NCI-H187 treated with DMSO at 0.1 percent for 48 hours (cell line): ENCODE data around the gene AHNAK2.

ENCODE experiments used
- DNase-seq: peaks from one replicate; lab custom pipeline; 2025; lab: John Stamatoyannopoulos, UW

The AHNAK2 gene

GRCh38 chr14:105011312-105011990 lies 33.3 kb upstream of the AHNAK2 start:
- no peak for DNase-seq

DNA sequence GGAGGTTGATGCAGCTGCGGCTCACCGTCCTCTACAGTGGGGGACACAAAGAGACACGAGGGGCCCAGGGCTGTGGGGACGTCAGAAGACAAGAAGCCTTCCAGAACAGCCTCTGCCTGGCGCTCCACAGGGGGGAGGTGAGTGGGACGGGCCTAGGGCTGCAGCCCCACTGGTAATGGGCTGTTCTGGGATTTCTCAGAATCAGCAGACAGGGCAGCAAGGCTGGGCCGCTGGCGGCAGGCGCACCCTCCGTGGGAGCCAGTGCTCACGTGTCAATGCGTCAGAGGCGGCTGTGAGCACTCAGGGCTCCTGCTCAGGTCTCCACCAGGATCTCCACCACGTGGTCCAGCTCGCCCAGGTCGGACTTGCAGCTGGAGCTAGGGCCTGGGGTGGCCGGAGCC lies 32.7 kb upstream of the AHNAK2 start:
- DNase-seq, result no peak

DNA sequence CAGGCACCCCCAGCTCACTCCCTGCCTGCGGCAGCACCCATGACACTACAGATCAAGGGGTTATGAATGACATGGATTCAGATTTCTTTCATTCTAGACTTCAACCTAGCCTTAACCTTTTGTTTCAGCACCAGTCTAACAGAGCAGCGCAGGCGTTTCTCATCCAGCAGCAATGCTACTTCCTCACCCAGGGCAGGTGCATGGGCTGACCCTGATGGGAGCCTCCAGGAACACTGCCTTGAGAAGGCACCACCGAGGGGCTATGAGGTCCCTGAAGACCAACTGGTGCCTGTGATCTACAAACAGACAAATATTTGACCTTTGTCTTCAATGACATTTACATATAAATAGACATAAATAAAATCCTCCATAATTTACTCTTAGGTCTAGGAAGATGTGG lies 31.9 kb upstream of the AHNAK2 start:
- no peak for DNase-seq

DNA sequence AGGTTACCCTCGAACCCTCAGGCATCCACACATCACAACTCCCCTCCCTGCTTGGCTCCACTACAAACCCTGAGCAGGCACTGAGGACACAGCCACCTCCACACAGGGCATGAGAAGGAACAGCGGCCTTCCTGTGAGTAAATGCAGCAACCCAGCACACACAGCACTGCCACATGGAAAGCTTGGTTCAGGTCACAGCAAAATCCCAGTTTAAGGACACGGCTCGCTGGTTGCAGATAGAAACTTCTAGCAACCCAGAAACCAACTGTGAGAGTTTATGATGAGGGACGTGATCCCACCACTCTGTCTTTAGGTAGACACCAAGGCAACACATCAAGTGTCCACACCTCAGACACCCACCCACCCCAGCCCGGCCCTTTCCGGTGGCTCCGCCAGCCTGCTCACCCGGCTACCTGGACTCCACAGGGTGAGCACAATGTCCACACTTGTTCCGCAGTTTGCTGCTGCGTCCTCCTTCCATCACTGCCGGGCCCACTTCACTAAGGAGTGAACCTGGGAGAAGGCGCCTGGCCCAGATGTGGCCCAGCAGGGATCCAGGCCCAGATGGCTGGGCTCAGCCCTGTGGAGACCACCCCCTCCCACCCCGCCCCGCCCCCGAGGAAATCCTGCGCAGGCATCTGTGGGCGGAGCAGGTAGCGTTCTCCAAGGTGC lies 29.6 kb upstream of the AHNAK2 start:
- DNase-seq, result no peak

DNA sequence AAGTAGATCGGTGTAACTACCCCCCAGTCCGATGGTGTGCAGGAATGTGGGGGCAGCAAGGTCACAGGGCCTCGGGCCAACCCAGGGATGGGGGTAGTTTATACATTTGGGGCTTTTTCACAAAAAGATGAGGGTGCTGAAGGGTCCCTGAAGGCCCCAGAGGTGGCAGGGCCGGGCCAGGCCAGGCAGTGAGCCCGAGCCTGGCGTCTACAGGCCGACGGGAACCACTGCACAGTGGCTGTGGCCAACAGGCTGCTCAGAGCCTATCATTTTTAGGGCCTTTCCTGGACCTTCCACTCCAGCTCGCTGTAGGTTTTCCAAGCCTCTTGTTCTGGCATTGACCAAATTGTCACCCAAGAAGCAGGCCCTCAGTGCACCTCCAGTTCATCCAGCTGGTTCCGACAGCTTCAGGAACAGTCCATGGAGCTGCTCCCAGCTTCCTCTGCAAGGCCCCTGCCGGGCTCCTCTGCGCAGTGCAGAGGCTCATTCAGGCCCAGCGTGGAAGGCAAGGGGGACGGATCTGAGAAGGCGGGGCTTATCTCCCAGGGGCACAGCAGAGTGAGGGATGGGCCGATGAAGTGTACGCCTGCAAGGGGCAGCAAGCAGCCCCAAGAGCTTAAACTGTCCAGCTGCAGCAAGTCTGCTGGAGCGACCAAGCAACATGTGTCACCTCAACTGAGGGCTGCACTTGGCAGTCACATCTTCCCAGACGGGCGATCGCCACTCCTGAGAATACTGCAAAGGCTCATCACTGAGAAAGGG lies 28.8 kb upstream of the AHNAK2 start:
- DNase-seq, result no peak

DNA sequence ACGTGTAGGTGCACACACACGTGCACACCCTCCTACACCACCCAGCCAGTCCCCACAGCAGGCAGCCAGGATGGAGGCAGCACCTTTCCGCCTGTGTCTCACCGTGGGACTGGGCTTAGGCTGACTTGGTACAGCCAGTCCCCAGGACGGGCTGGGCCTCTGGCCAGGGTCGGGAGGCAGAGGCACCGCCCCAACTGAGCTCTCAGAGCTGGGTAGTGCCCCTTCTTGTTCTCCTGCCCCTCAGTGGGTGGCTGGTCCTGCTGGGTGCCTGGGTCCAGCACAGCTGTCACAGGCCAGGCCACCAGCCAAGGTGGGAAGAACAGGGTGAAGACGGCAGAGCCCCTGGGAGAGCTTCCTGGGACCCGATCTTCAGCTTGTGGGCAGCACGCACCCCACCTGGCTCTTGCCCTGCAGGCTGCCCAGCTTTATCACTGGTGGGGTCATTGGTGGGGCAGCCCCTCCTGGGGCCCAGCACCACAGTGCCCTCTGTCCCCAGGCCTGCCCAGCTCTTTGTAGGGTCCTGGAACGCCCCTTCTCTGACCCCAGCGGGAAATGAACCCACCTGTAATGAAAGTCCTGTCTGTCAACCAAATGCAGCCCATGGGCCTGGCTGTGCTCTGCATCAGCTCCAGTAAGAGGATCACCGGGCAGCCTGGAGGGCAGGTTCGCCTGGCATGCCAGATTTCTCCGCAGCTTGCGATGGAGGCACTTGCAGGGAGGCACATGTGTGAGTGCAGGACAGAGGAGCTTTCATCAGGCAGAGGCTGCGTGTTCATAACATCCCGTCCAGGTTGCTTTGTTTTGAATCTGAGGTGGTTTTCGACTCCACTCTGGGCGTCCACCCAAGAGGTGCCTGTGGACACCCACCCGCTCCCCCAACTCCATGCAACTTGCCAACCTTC lies 28.0 kb upstream of the AHNAK2 start:
- DNase-seq, result no peak

DNA sequence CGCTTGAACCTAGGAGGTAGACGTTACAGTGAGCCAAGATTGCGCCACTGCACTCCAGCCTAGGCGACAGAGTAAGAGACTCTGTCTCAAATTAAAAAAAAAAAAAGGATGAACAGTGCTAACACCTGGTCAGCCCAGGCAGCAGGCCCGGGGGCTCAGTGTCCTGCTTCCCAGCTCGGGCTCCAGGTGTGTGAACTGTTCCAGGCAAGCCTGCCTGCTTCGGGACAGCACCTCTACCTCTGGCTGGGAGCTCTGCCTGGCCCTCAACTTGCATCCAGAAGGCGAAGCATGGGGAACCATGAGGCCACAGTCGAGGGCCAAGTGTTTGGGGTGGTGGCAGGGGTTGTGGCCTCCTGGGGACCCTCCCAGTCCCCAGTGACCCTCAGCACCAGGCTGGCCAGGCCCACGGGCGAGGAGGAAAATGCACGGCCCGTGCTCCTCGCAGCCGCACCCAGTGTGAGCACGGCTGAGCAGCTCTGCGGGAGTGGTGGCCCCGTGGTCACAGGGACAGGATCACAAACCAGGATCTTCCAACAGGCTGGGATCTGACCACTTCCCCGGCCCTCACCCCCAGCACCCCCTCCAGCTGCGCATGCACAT lies 27.3 kb upstream of the AHNAK2 start:
- no peak for DNase-seq

DNA sequence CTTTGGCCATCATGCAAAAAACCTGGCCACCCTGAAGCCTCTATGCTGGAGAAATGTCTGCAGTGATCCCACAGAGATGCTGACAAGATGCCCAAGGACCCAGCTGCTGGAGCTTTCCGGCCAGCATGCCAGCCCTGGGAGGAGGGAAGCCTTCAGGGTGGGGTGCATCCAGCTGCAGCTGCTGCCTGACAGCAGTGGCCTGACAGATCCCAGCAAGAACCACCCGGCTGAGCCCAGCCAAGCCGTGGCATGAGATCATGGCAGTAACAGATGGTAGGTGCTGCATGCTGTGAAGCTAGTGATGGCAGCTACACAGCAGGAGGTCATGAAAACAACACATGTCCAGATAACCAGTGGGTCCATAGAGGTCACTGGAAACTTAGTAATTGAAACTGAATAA lies 21.2 kb upstream of the AHNAK2 start:
- no peak for DNase-seq

DNA sequence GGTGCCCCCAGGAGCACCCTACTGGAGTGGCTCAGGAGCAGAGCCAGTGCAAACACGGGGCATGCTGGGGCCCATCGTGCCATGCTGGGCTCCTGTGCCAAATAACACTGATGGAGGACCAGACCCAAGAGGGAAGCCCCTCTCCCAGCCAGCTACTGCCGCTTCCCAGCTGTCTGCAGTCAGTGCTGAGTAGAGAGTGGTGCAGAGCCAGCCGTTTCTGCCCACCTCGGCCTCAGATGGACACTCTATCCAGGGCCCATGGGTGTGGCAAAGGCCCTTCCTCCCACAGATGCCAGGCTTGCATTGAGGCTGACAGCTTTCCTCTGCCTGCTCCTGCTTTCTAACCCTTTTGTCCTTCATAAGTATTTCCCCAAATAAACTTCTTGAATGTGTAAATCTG lies 20.6 kb upstream of the AHNAK2 start:
- DNase-seq, result no peak

DNA sequence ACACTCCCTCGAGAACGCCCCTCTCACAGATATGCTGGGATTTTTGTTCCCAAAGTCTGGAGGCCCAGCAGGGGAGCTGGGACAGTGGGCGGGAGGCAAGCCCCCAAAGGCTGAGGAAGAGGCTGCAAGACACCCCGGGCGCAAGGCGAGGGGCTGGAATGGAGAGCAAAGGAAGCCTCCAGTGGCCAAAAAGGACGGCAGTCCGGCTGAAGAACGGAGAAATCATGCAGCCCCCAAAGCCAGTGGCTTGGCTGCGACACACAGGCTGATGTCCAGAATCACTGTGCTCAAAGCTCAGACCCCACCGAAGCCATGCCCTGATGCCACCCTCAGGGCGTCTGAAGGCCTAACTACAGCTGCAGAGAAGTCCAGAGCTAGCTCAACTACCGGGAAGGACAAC lies 18.3 kb upstream of the AHNAK2 start:
- DNase-seq, result no peak

DNA sequence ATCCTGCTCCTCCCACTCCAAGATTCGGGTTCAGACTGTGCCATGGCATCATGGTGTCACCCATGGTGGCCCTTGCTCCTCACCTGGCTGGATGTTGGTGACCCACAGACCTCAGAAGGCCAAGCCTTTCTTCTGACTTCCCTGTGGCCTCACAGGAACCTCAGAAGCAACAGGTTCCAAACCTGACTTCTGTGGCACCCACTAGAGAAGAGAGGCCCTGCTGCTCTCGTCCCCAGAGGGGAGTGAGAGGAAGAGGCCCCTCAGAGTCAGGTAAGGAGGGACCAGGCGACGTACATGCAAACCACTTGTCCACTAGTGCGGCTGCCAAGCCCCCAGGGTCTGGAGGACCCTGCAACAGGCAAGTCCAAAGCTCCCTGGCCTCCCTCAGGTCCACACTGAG lies 17.9 kb upstream of the AHNAK2 start:
- DNase-seq, result no peak

DNA sequence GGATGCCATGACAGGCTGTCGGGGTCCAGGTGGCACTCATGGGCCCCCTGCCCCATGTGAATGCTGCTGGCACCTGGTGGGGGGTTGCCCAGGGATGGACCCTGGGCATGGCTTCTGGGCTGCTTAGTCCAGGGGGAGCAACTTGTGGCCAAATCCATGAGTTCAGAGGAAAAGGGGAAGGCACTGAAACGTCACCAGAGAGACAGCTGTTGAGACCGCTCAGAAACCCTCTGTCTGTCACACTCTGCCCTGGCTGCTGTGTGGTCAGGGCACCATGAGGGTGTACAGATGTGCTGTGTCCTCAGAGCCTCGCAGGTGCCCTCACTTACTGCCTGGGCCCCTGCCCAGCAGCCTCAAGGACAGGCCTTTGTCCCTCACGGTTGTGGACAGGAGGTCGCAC lies 16.8 kb upstream of the AHNAK2 start:
- no peak for DNase-seq

- DNase-seq, result no peak
Measured at GRCh38 chr14:104993808-104994591, 15.8 kb upstream of the AHNAK2 start.

DNA sequence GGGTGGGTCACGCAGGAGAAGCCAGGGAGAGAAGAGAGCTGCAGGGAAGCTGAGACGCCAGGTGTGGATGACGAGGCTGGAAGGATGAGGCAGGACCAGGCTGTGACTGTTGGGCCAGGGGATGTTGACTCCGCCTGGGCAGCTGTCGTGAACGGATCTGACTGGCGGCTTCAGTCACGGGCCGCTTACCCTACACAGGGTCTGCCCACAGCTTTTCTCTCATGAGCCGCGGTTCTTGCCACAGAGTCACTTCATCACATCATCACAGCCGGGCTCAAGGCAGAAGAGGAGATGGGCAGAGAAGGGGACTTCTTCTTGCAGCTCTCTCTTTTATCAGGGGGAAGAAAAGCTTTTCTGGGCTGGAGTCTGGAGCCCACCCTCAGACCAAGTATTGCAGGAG lies 15.1 kb upstream of the AHNAK2 start:
- no peak for DNase-seq

DNA sequence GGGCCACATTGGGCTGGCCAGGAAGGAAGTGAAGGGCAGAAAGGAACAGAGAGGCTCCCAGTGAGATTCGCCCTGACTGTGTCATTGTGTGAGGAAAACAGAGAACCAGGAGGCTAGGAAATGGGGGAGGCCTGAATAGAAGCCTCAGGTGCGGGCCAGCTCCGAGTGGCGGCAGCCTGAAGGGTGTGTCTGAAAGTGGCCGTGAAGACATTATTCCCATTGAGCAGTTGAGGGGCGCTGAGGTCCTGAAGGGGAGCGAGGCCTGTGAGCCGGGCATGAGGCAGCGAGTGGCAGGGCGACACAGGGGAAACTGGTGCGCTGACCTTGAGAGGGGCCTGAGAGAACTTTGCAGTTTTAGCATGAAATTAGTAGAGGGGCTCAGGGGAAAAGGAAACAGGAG lies 14.3 kb upstream of the AHNAK2 start:
- DNase-seq, result no peak

- DNase-seq, result no peak
Measured at GRCh38 chr14:104991896-104992230, 13.7 kb upstream of the AHNAK2 start.

- DNase-seq, result no peak
Measured at GRCh38 chr14:104989951-104990303, 11.8 kb upstream of the AHNAK2 start.

- no peak for DNase-seq
Measured at GRCh38 chr14:104989236-104989950, 11.2 kb upstream of the AHNAK2 start.

- DNase-seq, result no peak
Measured at GRCh38 chr14:104986487-104987164, 8.5 kb upstream of the AHNAK2 start.
